Sigmoid colon (tissue), 7 donors: ENCODE results near the gene ZNF219. TPM values are rescaled to one million over a fixed set of nuclear protein-coding genes. Genes with fewer than 3 reads are reported as not detected.

ENCODE experiments used
- polyA plus RNA-seq, 3 donors: library from polyadenylated mRNA; stranded (reverse); fragments of 200-250 nt; gene quantifications; one replicate each; pipeline ENCODE4 v1.2.3, GENCODE V29; 2013
- small RNA-seq, 3 donors: library from RNA; depleted of rRNA; stranded (forward); fragments of <200 nt; gene quantifications; one replicate each; pipeline ENCODE3, GENCODE V24; 2016
- total RNA-seq, 4 donors: library from RNA; depleted of rRNA; stranded (reverse); fragments of >200 nt; gene quantifications; one replicate each; pipeline ENCODE4 v1.1.0, GENCODE V29; 2016
- donor health status: healthy with polysubstance abuse.
- donor health status: Bipolar disorder and iron deficiency.
- donor health status: healthy.

The ZNF219 gene
- total and polyA plus RNA-seq, 7 donors: 27.6 to 89.7 (median 48.2) TPM

Small RNAs within 50 kb of the gene (small RNA-seq; reads per million reads assigned to genes)
- 0 reads per million in 3 donors for gene RNU6-252P

Other genes starting within 250 kb of the ZNF219 start
- 1 to 10 TPM in 1 of 4 donors, not detected in 3; 2.6 TPM for gene RNASE3, start 207.3 kb downstream of the ZNF219 start, total RNA-seq
- not detected for gene RNASE3, start 207.3 kb downstream of the ZNF219 start, polyA plus RNA-seq
- 10 to 100 TPM in 1 of 4 donors, 1 to 10 TPM in 2, not detected in 1; 2.1 to 14.3 (median 2.9) TPM for gene RNASE2, start 143.2 kb downstream of the ZNF219 start, total RNA-seq
- gene RNASE2, start 143.2 kb downstream of the ZNF219 start, polyA plus RNA-seq: 1 to 10 TPM in 2 of 3 donors, not detected in 1; 3.1 to 3.2 TPM
- 100 to 1,000 TPM in 1 of 4 donors, 10 to 100 TPM in 3; 72.9 to 103 (median 90.0) TPM for gene METTL17, start 108.7 kb downstream of the ZNF219 start, total RNA-seq
- gene METTL17, start 108.7 kb downstream of the ZNF219 start, polyA plus RNA-seq: 10 to 100 TPM; 24.0 to 76.4 (median 25.2) TPM
- not detected for gene SLC39A2, start 99.4 kb downstream of the ZNF219 start, total RNA-seq
- 1 to 10 TPM in 1 of 3 donors, not detected in 2; 1.2 TPM for gene SLC39A2, start 99.4 kb downstream of the ZNF219 start, polyA plus RNA-seq
- gene NDRG2, start 73.6 kb downstream of the ZNF219 start, total RNA-seq: 100 to 1,000 TPM; 184 to 276 (median 235) TPM
- gene NDRG2, start 73.6 kb downstream of the ZNF219 start, polyA plus RNA-seq: 100 to 1,000 TPM; 114 to 199 (median 141) TPM
- gene TPPP2, start 68.4 kb downstream of the ZNF219 start, total RNA-seq: not detected
- under 1 TPM in 1 of 3 donors, not detected in 2; 0.36 TPM for gene TPPP2, start 68.4 kb downstream of the ZNF219 start, polyA plus RNA-seq
- not detected for gene RNASE13, start 63.8 kb downstream of the ZNF219 start, total RNA-seq
- not detected for gene RNASE13, start 63.8 kb downstream of the ZNF219 start, polyA plus RNA-seq
- gene RNASE7, start 56.3 kb downstream of the ZNF219 start, total RNA-seq: not detected
- under 1 TPM in 1 of 3 donors, not detected in 2; 0.10 TPM for gene RNASE7, start 56.3 kb downstream of the ZNF219 start, polyA plus RNA-seq
- not detected for gene RNASE8, start 40.8 kb downstream of the ZNF219 start, total RNA-seq
- not detected for gene RNASE8, start 40.8 kb downstream of the ZNF219 start, polyA plus RNA-seq
- gene ARHGEF40, start 28.4 kb downstream of the ZNF219 start, total RNA-seq: 10 to 100 TPM; 15.0 to 48.5 (median 17.4) TPM
- 10 to 100 TPM; 12.5 to 26.5 (median 18.0) TPM for gene ARHGEF40, start 28.4 kb downstream of the ZNF219 start, polyA plus RNA-seq
- gene TMEM253, start 2.4 kb upstream of the ZNF219 start, total RNA-seq: 1 to 10 TPM in 1 of 4 donors, not detected in 3; 1.1 TPM
- gene TMEM253, start 2.4 kb upstream of the ZNF219 start, polyA plus RNA-seq: 10 to 100 TPM; 14.1 to 28.4 (median 14.4) TPM
- not detected for gene OR5AU1, start 57.4 kb upstream of the ZNF219 start, total RNA-seq
- not detected for gene OR5AU1, start 57.4 kb upstream of the ZNF219 start, polyA plus RNA-seq
- gene HNRNPC, start 170.8 kb upstream of the ZNF219 start, total RNA-seq: 100 to 1,000 TPM; 365 to 449 (median 404) TPM
- gene HNRNPC, start 170.8 kb upstream of the ZNF219 start, polyA plus RNA-seq: 100 to 1,000 TPM; 369 to 645 (median 419) TPM
- under 1 TPM in 1 of 4 donors, not detected in 3; 0.27 TPM for gene RPGRIP1, start 181.4 kb upstream of the ZNF219 start, total RNA-seq
- gene RPGRIP1, start 181.4 kb upstream of the ZNF219 start, polyA plus RNA-seq: under 1 TPM; 0.25 to 0.60 (median 0.46) TPM